Subcutaneous abdominal adipose tissue (tissue), 5 donors: ENCODE data around the gene PI4K2B.
"Not testable (repeated sequence)": the region's sequence is repeated elsewhere in the genome, so short reads cannot be mapped to it uniquely, and the experiment has no call there.

Experiments used
- H3K27ac ChIP-seq: one replicate; pipeline ENCODE4 v1.7.0; 2013; ENCODE audit warnings: low read depth, mild to moderate bottlenecking, inconsistent platforms, low read length, moderate library complexity
- H3K27me3 ChIP-seq, 5 donors: one replicate each; pipeline ENCODE4 v1.7.0; 2013; ENCODE audit warnings: low read length in 5 of 5, inconsistent platforms in 1 of 5; ENCODE audit not compliant: control insufficient read depth in 5 of 5, insufficient read depth in 4 of 5
- H3K36me3 ChIP-seq, 5 donors: one replicate each; pipeline ENCODE4 v1.7.0; 2013; ENCODE audit warnings: low read length in 5 of 5; ENCODE audit not compliant: control insufficient read depth in 5 of 5, insufficient read depth in 5 of 5
- H3K4me1 ChIP-seq, 5 donors: one replicate each; pipeline ENCODE4 v1.7.0; 2013; ENCODE audit warnings: low read length in 5 of 5, mild to moderate bottlenecking in 3 of 5, moderate library complexity in 1 of 5; ENCODE audit not compliant: control insufficient read depth in 5 of 5, insufficient read depth in 5 of 5
- H3K4me3 ChIP-seq, 5 donors: one replicate each; pipeline ENCODE4 v1.7.0; 2013; ENCODE audit warnings: low read length in 5 of 5, low read depth in 1 of 5
- H3K9ac ChIP-seq, 5 donors: one replicate each; pipeline ENCODE4 v1.7.0; 2013; ENCODE audit warnings: low read length in 5 of 5, mild to moderate bottlenecking in 4 of 5, moderate library complexity in 3 of 5
- H3K9me3 ChIP-seq, 5 donors: one replicate each; pipeline ENCODE4 v1.7.0; 2013; ENCODE audit warnings: low read length in 5 of 5; ENCODE audit not compliant: control insufficient read depth in 5 of 5
- donor health status: healthy.
- donor health status: healthy.
- donor health status: healthy.
- donor health status: healthy.
- donor health status: healthy.

PI4K2B gene

DNA sequence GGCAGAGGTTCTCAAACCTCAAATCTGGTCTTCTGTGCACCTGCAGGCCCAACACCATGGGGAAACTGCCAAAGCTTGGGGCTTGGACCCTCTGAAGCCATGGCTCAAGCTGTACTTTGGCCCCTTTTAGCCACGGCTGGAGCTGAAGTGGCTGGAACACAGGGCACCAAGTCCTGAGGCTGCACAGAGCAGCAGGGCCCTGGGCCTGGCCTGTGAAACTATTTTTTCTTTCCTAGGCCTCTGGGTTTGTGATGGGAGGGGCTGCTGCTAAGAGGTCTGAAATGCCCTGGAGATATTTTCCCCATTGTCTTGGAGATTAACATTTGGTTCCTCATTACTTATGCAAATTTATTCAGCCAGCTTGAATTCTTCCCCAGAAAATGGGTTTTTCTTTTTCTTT, 18.3 kb upstream of the PI4K2B start:
- H3K9ac ChIP-seq = no peak overlapping the region
- H3K4me3 ChIP-seq = no peak overlapping the region
- H3K36me3 ChIP-seq = no peaks in the 10 kb centered on the region
- no peaks in the 10 kb centered on the region for H3K4me1 ChIP-seq
- peaks cover 3 to 20% (median 13%) of the 10 kb centered on the region in 5 donors for H3K9me3 ChIP-seq
- H3K27me3 ChIP-seq = no peaks in the 10 kb centered on the region
- no peak overlapping the region for H3K27ac ChIP-seq

DNA sequence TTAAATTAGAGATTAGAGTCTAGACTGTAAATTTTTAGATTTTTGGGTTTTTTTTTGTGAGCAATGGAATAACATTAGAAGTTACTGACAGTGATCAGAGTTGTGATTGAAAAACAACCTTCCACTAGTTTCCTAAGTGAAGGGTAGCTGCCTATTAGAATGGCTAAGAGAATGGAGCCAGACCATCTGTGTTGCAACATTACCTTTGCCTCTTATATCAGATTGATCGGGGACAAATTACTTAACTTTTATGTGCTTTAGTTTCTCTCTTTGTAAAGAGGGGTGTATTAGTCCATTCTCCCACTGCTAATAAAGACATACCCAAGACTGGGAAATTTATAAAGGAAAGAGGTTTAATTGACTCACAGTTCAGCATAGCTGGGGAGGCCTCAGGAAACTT, 12.5 kb upstream of the PI4K2B start:
- no peaks in the 10 kb centered on the region for H3K36me3 ChIP-seq
- H3K4me3 ChIP-seq = no peak overlapping the region
- H3K27ac ChIP-seq = no peak overlapping the region
- H3K27me3 ChIP-seq = no peaks in the 10 kb centered on the region
- H3K9me3 ChIP-seq = peaks cover 12 to 44% (median 27%) of the 10 kb centered on the region in 5 donors
- H3K9ac ChIP-seq = no peak overlapping the region
- no peaks in the 10 kb centered on the region for H3K4me1 ChIP-seq

DNA sequence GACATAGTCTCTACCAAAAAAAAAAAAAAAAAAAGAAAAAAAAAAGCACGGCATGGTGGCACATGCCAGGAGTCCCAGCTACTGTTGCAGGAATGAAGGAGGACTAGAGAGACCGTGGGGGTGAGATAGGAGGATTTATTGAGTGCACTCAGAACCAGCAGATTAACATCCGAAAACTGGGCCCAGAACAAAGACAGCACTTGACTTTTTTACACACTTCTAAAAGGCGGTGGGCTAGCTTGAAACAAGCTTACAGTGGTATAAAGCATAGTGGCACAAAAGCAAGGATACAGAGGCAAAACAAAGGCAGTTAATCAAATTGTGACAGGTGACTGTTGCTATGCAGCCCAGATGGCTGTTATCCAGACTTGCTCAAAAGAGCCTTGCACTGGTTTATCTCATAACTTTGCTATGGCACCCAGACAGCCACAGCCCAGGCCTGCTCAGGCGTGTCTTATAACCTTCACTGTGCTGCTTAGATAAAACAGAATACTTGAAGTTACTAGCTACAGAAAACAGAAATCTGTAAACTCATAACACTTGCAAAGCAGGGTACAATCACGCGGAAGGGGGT, 9.9 kb upstream of the PI4K2B start:
- H3K27me3 ChIP-seq = no peaks in the 10 kb centered on the region
- H3K9me3 ChIP-seq = peaks cover 12 to 52% (median 31%) of the 10 kb centered on the region in 5 donors
- no peaks in the 10 kb centered on the region for H3K36me3 ChIP-seq
- H3K4me3 ChIP-seq = peak overlapping the region in 1 of 5 donors; percentile 51
- H3K4me1 ChIP-seq = no peaks in the 10 kb centered on the region
- H3K27ac ChIP-seq = no peak overlapping the region
- H3K9ac ChIP-seq = no peak overlapping the region

DNA sequence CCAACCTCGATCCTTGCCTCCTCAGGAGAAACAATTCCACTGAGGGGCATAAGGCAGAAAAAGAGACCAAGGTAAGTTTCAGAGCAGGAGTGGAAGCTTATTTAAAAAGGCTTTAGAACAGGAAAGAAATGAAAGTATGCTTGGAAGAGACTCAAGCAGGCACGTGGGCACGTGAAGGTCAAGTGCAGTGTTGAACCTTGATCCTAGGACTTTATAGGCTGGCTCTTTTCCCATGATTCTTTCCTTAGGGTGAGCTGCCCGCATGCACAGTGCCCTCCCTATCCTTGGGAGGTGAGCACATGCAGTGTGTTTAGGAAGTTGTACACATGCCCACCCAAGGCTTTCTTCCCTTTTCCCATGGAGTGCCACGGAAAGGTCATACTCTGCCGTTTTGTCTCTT, 4.0 kb upstream of the PI4K2B start:
- Histone ChIP-seq H3K4me3 (peak overlapping the region in 1 of 5 donors; percentile 22), H3K9ac (no peak overlapping the region), H3K4me1 (peaks cover 0 to 7% (median 0%) of the 10 kb centered on the region in 5 donors), H3K36me3 (no peaks in the 10 kb centered on the region), H3K27me3 (no peaks in the 10 kb centered on the region), H3K27ac (no peak overlapping the region), H3K9me3 (peaks cover 5 to 40% (median 28%) of the 10 kb centered on the region in 5 donors)

DNA sequence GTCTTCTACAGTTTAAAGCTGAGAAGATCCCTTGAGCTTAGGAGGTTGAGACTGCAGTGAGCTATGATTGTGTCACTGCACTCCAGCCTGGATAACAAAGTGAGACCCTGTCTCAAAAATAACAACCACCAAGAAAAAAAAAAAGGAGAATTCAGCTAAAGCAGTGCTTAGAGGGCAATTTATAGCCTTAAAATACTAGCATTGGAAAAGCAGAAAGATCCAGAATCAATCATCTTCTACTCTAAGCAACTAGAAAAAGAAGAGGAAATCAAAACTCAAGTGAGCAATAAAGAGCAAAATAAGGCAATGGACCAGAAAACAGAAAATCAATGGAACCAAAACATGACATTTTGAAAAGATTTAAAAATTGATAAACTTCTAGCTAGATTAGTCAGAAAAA, 639 bp upstream of the PI4K2B start:
- peaks cover 4 to 25% (median 25%) of the 10 kb centered on the region in 5 donors for H3K9me3 ChIP-seq
- peak overlapping the region in 1 of 5 donors; percentile 14 for H3K9ac ChIP-seq
- H3K27ac ChIP-seq = peak overlapping the region; percentile 47
- no peaks in the 10 kb centered on the region for H3K27me3 ChIP-seq
- peaks cover 0 to 18% (median 8%) of the 10 kb centered on the region in 5 donors for H3K4me1 ChIP-seq
- H3K4me3 ChIP-seq = peak overlapping the region; percentile 47 to 90 (median 67)
- no peaks in the 10 kb centered on the region for H3K36me3 ChIP-seq

DNA sequence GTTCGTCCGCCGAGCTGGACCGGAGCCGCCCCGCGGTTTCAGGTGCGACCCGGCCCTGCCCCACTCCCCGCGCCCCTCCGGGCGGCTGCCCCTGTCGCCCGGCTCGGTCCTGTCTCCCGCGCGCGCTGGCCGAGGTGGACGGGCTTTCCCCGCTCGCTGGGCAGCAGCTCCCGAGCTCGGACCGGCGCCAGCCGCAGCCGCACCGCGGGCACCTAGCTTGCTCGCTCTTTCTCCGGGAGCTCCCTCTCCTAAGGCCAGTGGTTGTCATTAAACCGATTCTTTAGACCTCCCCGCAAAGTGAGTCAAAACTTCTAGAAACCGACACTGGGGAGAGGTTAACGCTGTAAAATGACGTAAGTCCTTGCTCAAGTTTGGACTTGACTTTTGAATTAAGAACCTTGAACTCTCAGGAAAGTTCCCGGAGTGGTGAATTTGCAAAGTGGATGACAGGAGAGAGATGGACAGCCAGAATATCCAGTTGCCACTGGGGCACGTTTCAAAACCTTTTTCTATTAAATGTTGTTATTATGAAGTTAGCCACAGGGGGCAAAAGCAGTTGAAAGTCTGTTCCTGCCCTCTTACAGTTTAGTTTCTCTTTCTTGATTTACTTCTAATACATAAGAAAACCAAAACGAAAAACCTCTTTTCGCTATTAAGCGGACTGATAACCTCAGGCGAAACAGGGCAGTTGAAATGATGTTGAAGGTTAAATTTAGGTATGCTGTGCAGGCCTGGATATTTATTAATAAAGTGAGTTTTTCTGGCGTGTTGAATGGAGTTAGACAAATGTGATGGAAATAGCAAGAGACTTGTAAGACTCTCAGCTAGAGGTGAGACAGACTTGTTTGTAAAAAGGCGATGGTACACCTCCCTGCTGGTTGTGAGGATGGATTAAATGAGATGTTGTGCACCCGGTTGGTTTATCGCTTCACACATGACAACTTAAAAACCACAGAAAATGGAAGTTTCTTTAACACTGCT, 847 bp downstream of the PI4K2B start:
- Histone ChIP-seq H3K4me1 (peaks cover 0 to 18% (median 8%) of the 10 kb centered on the region in 5 donors), H3K4me3 (peak overlapping the region; percentile 86 to 98 (median 90)), H3K27ac (peak overlapping the region; percentile 94), H3K9me3 (peaks cover 4 to 22% (median 19%) of the 10 kb centered on the region in 5 donors), H3K27me3 (no peaks in the 10 kb centered on the region), H3K9ac (peak overlapping the region; percentile 89 to 93 (median 91)), H3K36me3 (no peaks in the 10 kb centered on the region)

DNA sequence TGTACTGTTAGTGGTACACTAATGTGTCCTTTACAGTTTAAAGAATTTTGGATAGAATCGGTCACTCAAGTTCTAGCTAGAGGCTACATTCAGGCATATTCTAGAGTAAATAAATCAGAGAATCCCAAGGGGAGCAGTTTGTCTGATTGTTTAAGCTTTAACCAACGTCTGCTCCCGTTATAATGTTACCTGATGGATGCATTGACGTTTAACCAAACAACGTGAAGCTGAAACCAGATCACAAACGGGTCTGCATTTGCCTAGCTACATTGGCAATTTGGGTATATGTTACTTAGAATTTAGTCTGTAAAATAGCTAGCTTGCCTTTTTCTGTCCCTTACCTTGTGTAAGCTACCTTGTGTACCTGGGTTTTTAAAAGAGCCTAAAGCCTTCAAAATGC, 1.6 kb downstream of the PI4K2B start:
- peak overlapping the region in 4 of 5 donors; percentile 90 to 98 (median 92) for H3K4me3 ChIP-seq
- no peaks in the 10 kb centered on the region for H3K36me3 ChIP-seq
- H3K4me1 ChIP-seq = peaks cover 0 to 18% (median 8%) of the 10 kb centered on the region in 5 donors
- peaks cover 4 to 19% (median 14%) of the 10 kb centered on the region in 5 donors for H3K9me3 ChIP-seq
- no peaks in the 10 kb centered on the region for H3K27me3 ChIP-seq
- H3K9ac ChIP-seq = peak overlapping the region in 4 of 5 donors; percentile 89 to 93 (median 92)
- H3K27ac ChIP-seq = peak overlapping the region; percentile 94

DNA sequence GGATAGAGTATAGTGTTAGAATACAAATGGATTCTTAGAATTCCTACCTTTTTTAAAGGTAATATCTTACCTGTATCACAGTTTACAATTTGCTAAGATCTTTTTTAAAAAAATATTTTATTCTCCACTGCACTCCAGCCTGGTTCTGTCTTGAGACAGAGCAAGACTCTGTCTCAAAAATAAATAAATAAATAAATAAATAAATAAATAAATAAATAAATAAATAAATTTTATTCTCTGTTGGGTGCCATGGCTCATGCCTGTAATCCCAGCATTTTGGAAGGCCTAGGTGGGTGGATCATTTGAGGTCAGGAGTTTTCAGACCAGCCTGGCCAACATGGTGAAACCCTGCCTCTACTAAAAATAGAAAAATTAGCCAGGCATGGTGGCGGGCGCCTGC, 2.2 kb downstream of the PI4K2B start:
- not testable (repeated sequence) for H3K27me3 ChIP-seq, H3K9ac ChIP-seq, H3K36me3 ChIP-seq, H3K4me3 ChIP-seq, H3K27ac ChIP-seq
- Histone ChIP-seq H3K4me1 (peaks cover 0 to 18% (median 8%) of the 10 kb centered on the region in 5 donors), H3K9me3 (peaks cover 4 to 16% (median 12%) of the 10 kb centered on the region in 5 donors)

DNA sequence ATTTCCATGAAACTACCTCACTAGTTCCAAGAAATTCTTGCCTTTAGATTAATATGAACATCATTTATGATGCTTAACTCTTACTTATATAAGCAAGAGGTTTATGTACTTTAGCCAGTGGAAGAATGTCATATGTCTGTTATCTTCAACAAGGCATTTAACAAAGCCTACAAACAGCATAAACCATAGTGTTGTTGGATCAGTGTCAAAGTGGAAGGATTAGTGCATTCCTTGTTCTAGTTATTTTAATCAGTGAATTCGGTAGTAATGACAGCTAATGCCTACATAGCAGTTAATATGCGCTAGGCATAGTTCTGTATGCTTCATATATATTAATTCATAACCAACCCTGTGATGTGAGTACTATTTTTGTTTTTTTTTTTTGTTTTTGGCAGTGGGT, 3.1 kb downstream of the PI4K2B start:
- Histone ChIP-seq H3K4me1 (peaks cover 0 to 18% (median 8%) of the 10 kb centered on the region in 5 donors), H3K4me3 (no peak overlapping the region), H3K9ac (no peak overlapping the region)

DNA sequence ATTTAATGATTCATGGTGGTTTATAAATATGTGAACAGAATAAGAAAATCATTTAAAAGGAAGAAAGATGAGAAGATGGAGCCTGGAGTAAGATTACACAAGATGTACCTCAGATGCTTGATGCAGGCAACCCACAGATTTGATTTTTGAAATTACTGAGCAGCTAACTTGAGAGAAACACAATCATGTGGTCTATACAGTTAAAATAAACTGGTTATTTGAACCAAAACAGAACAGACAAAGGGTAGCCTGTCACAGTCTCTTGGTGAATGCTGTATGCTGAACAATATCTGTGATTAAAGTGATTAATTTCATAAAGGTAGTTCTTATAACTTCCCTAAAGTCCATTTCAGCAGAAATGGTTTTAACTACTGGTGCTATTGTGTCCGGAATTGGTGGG, 4.2 kb downstream of the PI4K2B start:
- H3K27me3 ChIP-seq = no peaks in the 10 kb centered on the region
- H3K4me1 ChIP-seq = peaks cover 0 to 18% (median 8%) of the 10 kb centered on the region in 5 donors

More for the DNA sequence above, 3.1 kb downstream of the PI4K2B start:
- no peaks in the 10 kb centered on the region for H3K36me3 ChIP-seq
- peaks cover 4 to 15% (median 8%) of the 10 kb centered on the region in 5 donors for H3K9me3 ChIP-seq
- H3K27ac ChIP-seq = no peak overlapping the region
- no peaks in the 10 kb centered on the region for H3K27me3 ChIP-seq

More for the DNA sequence above, 4.2 kb downstream of the PI4K2B start:
- H3K9me3 ChIP-seq = peaks cover 0 to 4% (median 0%) of the 10 kb centered on the region in 5 donors
- no peak overlapping the region for H3K9ac ChIP-seq
- no peak overlapping the region for H3K4me3 ChIP-seq
- no peaks in the 10 kb centered on the region for H3K36me3 ChIP-seq
- no peak overlapping the region for H3K27ac ChIP-seq
